ENCODE data around the gene SH2D3C. TPM values are rescaled to one million over a fixed set of nuclear protein-coding genes. Genes with fewer than 3 reads are reported as not detected.

The SH2D3C gene
- total RNA-seq, 4 donors from 2014 or later: 6.1 to 12.1 (median 8.5) TPM

DNA sequence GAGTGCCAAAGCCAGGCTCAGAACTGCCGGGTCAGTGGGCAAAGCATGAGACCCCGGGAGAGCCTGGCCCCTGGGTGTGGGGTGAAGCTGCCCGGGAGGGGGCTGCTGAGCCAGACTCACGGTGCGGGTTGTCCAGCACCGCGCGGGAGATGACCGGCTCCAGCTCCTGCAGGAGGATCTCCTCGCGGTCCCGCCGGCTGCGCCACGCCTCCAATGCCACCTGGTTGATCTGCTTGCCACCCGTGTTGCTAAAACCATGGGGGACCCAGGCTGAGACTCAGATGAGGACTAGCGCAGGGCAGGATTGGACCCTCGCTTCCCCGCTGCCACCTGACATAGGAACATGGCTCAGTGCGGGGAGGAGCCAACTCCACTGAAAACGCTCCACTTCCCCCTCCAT, 46.0 kb downstream of the SH2D3C start:
- TF ChIP-seq, protein P1, sequence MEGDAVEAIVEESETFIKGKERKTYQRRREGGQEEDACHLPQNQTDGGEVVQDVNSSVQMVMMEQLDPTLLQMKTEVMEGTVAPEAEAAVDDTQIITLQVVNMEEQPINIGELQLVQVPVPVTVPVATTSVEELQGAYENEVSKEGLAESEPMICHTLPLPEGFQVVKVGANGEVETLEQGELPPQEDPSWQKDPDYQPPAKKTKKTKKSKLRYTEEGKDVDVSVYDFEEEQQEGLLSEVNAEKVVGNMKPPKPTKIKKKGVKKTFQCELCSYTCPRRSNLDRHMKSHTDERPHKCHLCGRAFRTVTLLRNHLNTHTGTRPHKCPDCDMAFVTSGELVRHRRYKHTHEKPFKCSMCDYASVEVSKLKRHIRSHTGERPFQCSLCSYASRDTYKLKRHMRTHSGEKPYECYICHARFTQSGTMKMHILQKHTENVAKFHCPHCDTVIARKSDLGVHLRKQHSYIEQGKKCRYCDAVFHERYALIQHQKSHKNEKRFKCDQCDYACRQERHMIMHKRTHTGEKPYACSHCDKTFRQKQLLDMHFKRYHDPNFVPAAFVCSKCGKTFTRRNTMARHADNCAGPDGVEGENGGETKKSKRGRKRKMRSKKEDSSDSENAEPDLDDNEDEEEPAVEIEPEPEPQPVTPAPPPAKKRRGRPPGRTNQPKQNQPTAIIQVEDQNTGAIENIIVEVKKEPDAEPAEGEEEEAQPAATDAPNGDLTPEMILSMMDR (IDR thresholded peaks at IDR 0.05): no peak
- no peak for TF ChIP-seq EP300 (IDR thresholded peaks at IDR 0.05)
- TF ChIP-seq POLR2AphosphoS5 (IDR thresholded peaks at IDR 0.05): no peak
- TF ChIP-seq POLR2A (IDR thresholded peaks at IDR 0.05): no peak
- 80% methylated on average over 1 of the region's 21 CpGs; no CpG with 5 or more reads in 1 of the 2 donors for WGBS, 2 donors (ENCODE audit: low coverage in 1 of 2)
- H3K4me3 ChIP-seq: no peak overlapping the region

DNA sequence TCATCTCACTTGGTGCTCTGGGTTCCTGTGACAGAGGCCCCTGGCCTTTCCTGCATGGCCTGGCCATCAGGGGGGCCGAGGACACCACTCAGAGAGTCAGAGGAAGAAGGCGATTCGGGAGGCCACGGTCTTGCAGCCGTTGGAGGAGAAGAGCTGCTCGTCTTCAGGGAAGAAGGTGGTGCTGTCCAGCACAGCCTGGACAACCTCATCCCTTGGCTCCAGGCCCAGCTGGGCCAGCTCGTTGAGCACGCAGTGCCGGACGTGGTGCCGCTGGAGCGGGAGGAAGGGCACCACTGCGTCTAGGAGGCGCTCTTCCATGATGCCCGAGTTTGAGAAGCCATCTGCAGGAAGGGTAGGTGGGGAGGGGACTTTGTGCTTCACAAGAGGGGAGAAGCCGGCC, 46.5 kb downstream of the SH2D3C start:
- no peaks in the 10 kb centered on the region for H3K27me3 ChIP-seq
- no peak overlapping the region for H3K27ac ChIP-seq
- TF ChIP-seq, protein P1 (IDR thresholded peaks at IDR 0.05): no peak
- no peak for TF ChIP-seq EP300 (IDR thresholded peaks at IDR 0.05)
- no peak for TF ChIP-seq POLR2A (IDR thresholded peaks at IDR 0.05)
- TF ChIP-seq POLR2AphosphoS5 (IDR thresholded peaks at IDR 0.05): no peak
- H3K4me1 ChIP-seq: peaks cover 0 to 21% (median 8%) of the 10 kb centered on the region in 3 donors
- peaks cover 0 to 33% of the 10 kb centered on the region in 2 donors for H3K36me3 ChIP-seq
- no peak for ATAC-seq
- H3K4me3 ChIP-seq: no peak overlapping the region
- WGBS, 2 donors (ENCODE audit: low coverage in 1 of 2): 32% methylated on average over 8 of the region's 16 CpGs; no CpG with 5 or more reads in 1 of the 2 donors
- H3K9me3 ChIP-seq: no peaks in the 10 kb centered on the region

More for the DNA sequence above, 46.0 kb downstream of the SH2D3C start:
- H3K27me3 ChIP-seq: no peaks in the 10 kb centered on the region
- no peak for ATAC-seq
- no peak overlapping the region for H3K27ac ChIP-seq
- H3K36me3 ChIP-seq: peaks cover 0 to 33% of the 10 kb centered on the region in 2 donors
- H3K4me1 ChIP-seq: peaks cover 0 to 21% (median 8%) of the 10 kb centered on the region in 3 donors
- H3K9me3 ChIP-seq: no peaks in the 10 kb centered on the region

DNA sequence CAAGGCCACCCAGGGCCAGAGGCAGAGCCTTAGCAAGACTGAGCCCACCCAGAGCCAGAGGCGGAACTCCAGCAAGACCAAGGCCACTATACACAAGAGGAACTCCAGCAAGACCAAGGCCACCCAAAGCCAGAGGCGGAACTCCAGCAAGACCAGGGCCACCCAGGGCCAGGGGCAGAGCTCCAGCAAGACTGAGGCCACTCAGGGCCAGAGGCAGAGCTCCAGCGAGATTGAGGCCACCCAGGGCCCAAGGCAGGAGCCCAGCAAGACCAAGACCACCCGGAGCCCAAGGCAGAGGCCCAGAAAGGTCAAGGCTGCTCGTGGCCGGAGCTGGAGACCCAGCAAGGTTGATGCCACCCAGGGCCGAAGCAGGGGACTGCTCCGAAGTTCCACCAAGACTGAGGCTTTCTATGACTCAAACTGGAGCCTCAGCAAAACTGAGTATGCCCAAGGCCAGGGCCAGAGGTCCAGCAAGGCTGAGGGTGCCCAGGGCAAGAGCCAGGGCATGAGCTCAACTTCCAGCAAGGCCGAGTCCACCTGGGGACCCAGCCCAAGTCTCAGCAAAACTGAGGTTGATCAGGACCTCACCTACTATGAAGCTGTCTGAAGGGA, 47.6 kb downstream of the SH2D3C start:
- peaks cover 0 to 21% (median 8%) of the 10 kb centered on the region in 3 donors for H3K4me1 ChIP-seq
- 72% methylated on average over 6 of the region's 9 CpGs; no CpG with 5 or more reads in 1 of the 2 donors for WGBS, 2 donors (ENCODE audit: low coverage in 1 of 2)
- H3K36me3 ChIP-seq: peaks cover 0 to 33% of the 10 kb centered on the region in 2 donors
- no peaks in the 10 kb centered on the region for H3K27me3 ChIP-seq
- ATAC-seq: no peak
- H3K9me3 ChIP-seq: no peaks in the 10 kb centered on the region
- TF ChIP-seq POLR2A (IDR thresholded peaks at IDR 0.05): no peak
- TF ChIP-seq, protein P1 (IDR thresholded peaks at IDR 0.05): no peak
- TF ChIP-seq POLR2AphosphoS5 (IDR thresholded peaks at IDR 0.05): no peak
- TF ChIP-seq EP300 (IDR thresholded peaks at IDR 0.05): no peak
- H3K4me3 ChIP-seq: no peak overlapping the region
- no peak overlapping the region for H3K27ac ChIP-seq

DNA sequence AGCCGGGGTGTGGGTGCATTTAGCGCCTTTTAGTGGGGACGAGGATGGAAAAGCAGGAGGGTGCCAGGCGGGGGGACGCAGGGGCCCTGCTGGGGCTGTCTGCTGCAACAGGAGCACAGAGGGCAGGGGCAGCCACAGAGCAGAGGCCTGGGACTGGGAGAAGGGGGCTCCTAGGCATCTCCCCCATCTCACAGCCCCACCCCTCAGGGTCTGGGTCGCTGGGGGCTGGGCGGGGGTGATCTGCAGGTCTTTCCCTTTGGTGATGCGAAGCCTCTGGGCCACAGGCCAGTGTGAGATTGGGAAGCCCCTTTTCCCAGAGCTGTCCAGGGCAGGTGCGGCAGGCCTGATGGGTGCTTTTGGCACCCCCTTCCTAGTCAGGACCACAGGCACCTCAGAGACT, 48.2 kb downstream of the SH2D3C start:
- Histone ChIP-seq H3K4me3 (no peak overlapping the region), H3K4me1 (peaks cover 0 to 16% (median 8%) of the 10 kb centered on the region in 3 donors), H3K36me3 (peaks cover 0 to 33% of the 10 kb centered on the region in 2 donors), H3K27me3 (no peaks in the 10 kb centered on the region), H3K9me3 (no peaks in the 10 kb centered on the region), H3K27ac (no peak overlapping the region)
- TF ChIP-seq EP300 (IDR thresholded peaks at IDR 0.05): no peak
- TF ChIP-seq, protein P1 (IDR thresholded peaks at IDR 0.05): no peak
- TF ChIP-seq POLR2A (IDR thresholded peaks at IDR 0.05): no peak
- TF ChIP-seq POLR2AphosphoS5 (IDR thresholded peaks at IDR 0.05): no peak
- 87 to 100% methylated on average over 1 to 4 of the region's 9 CpGs for WGBS, 2 donors (ENCODE audit: low coverage in 1 of 2)
- no peak for ATAC-seq
